ENCODE data around the gene TSPAN4. TPM values are rescaled to one million over a fixed set of nuclear protein-coding genes. Genes with fewer than 3 reads are reported as not detected.

TSPAN4 gene
- total and polyA plus RNA-seq, 2 of the 13 experiments (the other 11 are each of a cell fraction or from before 2014, with no cell fraction given), result 31.7 to 68.3 TPM

DNA sequence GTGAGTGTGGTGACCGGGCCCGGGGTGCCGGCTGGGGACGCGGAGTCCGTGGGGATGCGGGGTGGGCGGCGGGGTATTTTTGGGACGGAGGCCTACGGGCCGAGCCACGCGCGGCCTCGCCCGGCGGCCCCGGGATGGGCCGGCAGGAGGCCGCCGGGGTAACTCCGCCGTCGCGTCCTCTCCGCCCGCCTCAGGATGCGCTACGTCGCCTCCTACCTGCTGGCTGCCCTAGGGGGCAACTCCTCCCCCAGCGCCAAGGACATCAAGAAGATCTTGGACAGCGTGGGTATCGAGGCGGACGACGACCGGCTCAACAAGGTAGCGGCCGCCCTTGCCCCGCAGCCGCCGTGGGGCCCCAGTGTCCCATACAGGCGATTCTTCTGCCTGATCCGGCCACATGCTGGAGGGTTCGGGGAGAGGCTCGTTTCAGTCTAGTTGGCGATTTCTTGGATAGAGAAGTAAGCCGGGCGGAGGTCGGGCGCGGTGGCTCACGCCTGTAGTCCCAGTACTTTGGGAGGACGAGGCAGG is 32.5 kb upstream of the TSPAN4 start (continued):
- TF ChIP-seq, protein P1, sequence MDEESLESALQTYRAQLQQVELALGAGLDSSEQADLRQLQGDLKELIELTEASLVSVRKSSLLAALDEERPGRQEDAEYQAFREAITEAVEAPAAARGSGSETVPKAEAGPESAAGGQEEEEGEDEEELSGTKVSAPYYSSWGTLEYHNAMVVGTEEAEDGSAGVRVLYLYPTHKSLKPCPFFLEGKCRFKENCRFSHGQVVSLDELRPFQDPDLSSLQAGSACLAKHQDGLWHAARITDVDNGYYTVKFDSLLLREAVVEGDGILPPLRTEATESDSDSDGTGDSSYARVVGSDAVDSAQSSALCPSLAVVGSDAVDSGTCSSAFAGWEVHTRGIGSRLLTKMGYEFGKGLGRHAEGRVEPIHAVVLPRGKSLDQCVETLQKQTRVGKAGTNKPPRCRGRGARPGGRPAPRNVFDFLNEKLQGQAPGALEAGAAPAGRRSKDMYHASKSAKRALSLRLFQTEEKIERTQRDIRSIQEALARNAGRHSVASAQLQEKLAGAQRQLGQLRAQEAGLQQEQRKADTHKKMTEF (CRISPR knock-in tag; IDR thresholded peaks at IDR 0.05), result no peak
- TF ChIP-seq SIX1 (CRISPR knock-in tag; IDR thresholded peaks at IDR 0.05; ENCODE audit: borderline replicate concordance) (no peak), GZF1 (CRISPR knock-in tag; IDR thresholded peaks at IDR 0.05) (peak; percentile 9; the same call in 1 of the 2 replicates), ZNF225 (CRISPR knock-in tag; IDR thresholded peaks at IDR 0.05) (0 out of 2 replicates have a peak, but pooled peaks have one; percentile 40), RBAK (CRISPR knock-in tag; IDR thresholded peaks at IDR 0.05) (no peak), SMAD1 (CRISPR knock-in tag; IDR thresholded peaks at IDR 0.05; ENCODE audit: borderline replicate concordance, low read depth) (0 out of 2 replicates have a peak, but pooled peaks have one; percentile 0), ZBTB21 (CRISPR knock-in tag; IDR thresholded peaks at IDR 0.05) (no peak), HNRNPH1 (optimal IDR thresholded peaks at IDR 0.05; ENCODE audit: low read depth, low read length) (no peak), SSRP1 (CRISPR knock-in tag; IDR thresholded peaks at IDR 0.05) (0 out of 2 replicates have a peak, but pooled peaks have one; percentile 27), ZMYM4 (CRISPR knock-in tag; IDR thresholded peaks at IDR 0.05) (peak; percentile 31; the same call in 1 of the 2 replicates), RBM39 (IDR thresholded peaks at IDR 0.05; ENCODE audit: low read depth, low read length, poor library complexity, severe bottlenecking) (peak; percentile 34)
